HEK293 (cell line): ENCODE measurements around the gene MYO1D.

Experiments
- CTCF ChIP-seq: fragments of 450-650 bp; formaldehyde crosslinking; IDR thresholded peaks from 2 replicates; pipeline ENCODE4 v1.5.1; 2016; ENCODE audit warnings: missing biosample characterization, missing genetic modification characterization
- OVOL3 ChIP-seq: fragments of 450-650 bp; formaldehyde crosslinking; IDR thresholded peaks from 2 replicates; pipeline ENCODE4 v1.5.1; 2016; ENCODE audit warnings: missing biosample characterization, missing genetic modification characterization
- ZNF37A ChIP-seq: fragments of 450-650 bp; IDR thresholded peaks from 2 replicates; pipeline ENCODE4 v1.5.1; 2018; ENCODE audit warnings: missing biosample characterization, missing genetic modification characterization
- ZNF510 ChIP-seq: fragments of 450-650 bp; formaldehyde crosslinking; IDR thresholded peaks from 2 replicates; pipeline ENCODE4 v1.5.1; 2018; ENCODE audit warnings: mild to moderate bottlenecking, missing genetic modification characterization, missing biosample characterization; ENCODE audit not compliant: insufficient replicate concordance

GRCh38 chr17:32567511-32567910 is 309.4 kb downstream of the MYO1D start:
- TF ChIP-seq CTCF (tag by site-specific recombination) (no peak), ZNF37A (tag by site-specific recombination) (no peak), OVOL3 (tag by site-specific recombination) (no peak), ZNF510 (no peak)
